Omental fat pad (tissue), 4 donors: Measurements from ENCODE around the gene ZSWIM7. TPM values are rescaled to one million over a fixed set of nuclear protein-coding genes. Genes with fewer than 3 reads are reported as not detected.

ENCODE experiments used
- ATAC-seq: fragments of 150-250 bp; one replicate; pipeline ENCODE4 v1.9.1; 2016; ENCODE audit warnings: mild to moderate bottlenecking, moderate library complexity; ENCODE audit not compliant: low FRiP score
- DNase-seq: peaks from one replicate; pipeline ENCODE4 v3.0.0-alpha.2; 2019; ENCODE audit warnings: low spot score
- CTCF ChIP-seq, 3 donors: fragments of 450-650 bp; IDR thresholded peaks; one replicate each; pipeline ENCODE4 v1.5.1; 2016 to 2017; ENCODE audit warnings: antibody characterized with exemption in 3 of 3, mild to moderate bottlenecking in 3 of 3, moderate library complexity in 2 of 3
- total RNA-seq, 4 donors: library from RNA; depleted of rRNA; stranded (reverse); fragments of >200 nt; gene quantifications; one replicate each; pipeline ENCODE4 v1.1.0, GENCODE V29; 2016

The ZSWIM7 gene, protein sequence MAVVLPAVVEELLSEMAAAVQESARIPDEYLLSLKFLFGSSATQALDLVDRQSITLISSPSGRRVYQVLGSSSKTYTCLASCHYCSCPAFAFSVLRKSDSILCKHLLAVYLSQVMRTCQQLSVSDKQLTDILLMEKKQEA
- 10 to 100 TPM in 3 of 4 donors, 1 to 10 TPM in 1; 8.6 to 34.0 (median 20.4) TPM for total RNA-seq

- DNase-seq (peak; percentile 87), ATAC-seq (peak; percentile 95)
- no peak for TF ChIP-seq CTCF (IDR thresholded peaks at IDR 0.05)
Measured at GRCh38 chr17:15999141-15999973, at the start of gene ZSWIM7, which contains the start of gene TTC19. ZSWIM7 (minus strand) TSS chr17:15999704; CDS start chr17:15999594, 110 bp downstream. TTC19 (plus strand) TSS chr17:15999824; CDS start chr17:15999849, 25 bp downstream.

DNA sequence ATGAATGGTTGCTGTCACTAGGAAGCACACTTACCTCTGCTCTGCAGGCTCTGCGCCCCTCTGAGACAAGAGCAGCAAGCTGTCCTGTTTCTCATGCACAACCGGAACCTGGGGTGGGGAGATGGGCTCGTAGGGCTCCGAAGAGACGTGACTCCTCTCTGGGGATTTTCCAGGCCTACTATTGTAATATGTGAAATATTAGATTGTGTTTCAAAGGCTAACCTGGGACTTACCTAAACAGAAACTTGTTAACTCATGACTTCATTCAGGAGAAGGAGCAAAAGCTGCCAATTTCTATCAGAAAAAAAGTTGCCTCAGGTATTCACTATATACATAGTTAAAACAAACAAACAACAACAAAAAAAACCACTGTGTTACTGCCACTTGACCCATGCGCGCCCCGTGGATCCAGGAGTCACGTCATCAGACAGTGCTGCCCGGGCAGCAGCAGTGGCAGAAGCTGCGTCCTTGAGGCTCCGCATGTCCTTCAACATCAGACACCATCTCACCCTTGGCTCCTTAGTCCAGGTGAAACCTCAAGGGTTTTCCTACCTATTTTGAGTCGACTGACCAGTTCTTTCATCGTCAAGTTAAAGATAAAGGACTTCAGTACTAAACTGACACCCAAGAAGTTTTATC lies 49.4 kb upstream of the ZSWIM7 start:
- TF ChIP-seq CTCF (IDR thresholded peaks at IDR 0.05), result no peak
- no peak for ATAC-seq
- no peak for DNase-seq

- no peak for TF ChIP-seq CTCF (IDR thresholded peaks at IDR 0.05)
- DNase-seq (no peak), ATAC-seq (no peak)
Measured at GRCh38 chr17:16046966-16047365, 47.5 kb upstream of the ZSWIM7 start.

- no peak for TF ChIP-seq CTCF (IDR thresholded peaks at IDR 0.05)
- ATAC-seq, result no peak
- DNase-seq, result no peak
Measured at GRCh38 chr17:16044487-16044886, 45.0 kb upstream of the ZSWIM7 start.

DNA sequence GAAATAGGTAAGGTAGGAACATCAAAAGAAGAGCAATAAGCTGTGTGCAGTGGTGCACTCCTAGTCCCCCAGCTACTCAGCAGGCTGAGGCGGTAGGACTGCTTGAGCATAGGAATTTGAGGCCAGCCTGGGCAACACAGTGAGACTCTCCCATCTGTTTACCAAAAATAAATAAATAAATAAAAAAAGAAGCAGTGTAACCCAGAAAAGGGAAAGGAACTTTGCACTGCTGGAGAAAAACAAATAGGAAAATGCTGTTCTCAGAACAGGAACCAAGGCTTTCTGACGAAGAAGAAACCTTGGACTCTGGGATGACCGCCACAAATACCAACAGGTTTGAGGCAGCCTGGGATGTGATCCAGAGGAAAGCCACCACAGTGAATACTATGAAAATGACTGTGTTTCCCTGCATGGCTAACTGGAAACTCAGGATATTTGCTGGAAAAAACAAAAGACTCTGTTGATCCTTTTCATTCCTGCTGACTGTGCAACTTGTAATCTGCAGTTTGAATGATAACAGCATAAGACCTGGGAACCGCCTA lies 41.3 kb upstream of the ZSWIM7 start:
- DNase-seq (no peak), ATAC-seq (no peak)
- no peak for TF ChIP-seq CTCF (IDR thresholded peaks at IDR 0.05)

DNA sequence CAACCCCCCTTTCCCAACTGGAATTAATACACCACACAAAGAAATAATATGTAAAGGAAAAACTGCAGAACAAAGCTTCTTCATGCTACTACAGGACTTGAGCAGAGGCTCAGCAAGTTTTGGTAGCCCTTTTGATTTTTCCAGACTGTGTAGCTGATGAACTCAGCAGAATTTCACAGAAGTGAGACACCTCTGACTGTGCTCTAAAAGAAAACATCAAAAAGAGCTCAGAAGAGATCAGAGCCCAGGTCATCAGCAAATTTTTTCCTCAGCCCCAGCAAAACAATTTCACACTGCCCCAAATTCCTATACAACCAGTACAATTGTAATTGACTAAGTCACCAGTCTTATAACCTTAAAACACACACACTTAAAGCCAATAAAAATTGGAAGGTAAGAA lies 38.1 kb upstream of the ZSWIM7 start:
- DNase-seq (no peak), ATAC-seq (no peak)
- TF ChIP-seq CTCF (IDR thresholded peaks at IDR 0.05), result no peak
